HG03039 (cell line): ENCODE results near the gene ARSJ.
A peak's percentile ranks its signal among the peaks of the same experiment; 100 is the strongest.
"Not testable (repeated sequence)": the region's sequence is repeated elsewhere in the genome, so short reads cannot be mapped to it uniquely, and the experiment has no call there.

Source experiments
- ATAC-seq: cut with Tn5 transposase; IDR thresholded peaks from one replicate; pipeline ENCODE4 v1.9.1; 2021; ENCODE audit warnings: mild to moderate bottlenecking, moderate library complexity; ENCODE audit not compliant: unreplicated experiment

The ARSJ gene

GRCh38 chr4:113979148-113979904 is at the start of gene ARSJ:
Gene ARSJ (minus strand): TSS chr4:113979647. CDS start chr4:113978834, 813 bp downstream.
- no peak for ATAC-seq

GRCh38 chr4:114028071-114028470 is 48.6 kb upstream of the ARSJ start:
- no peak for ATAC-seq

- ATAC-seq = no peak
These were observed 48.1 kb upstream of the ARSJ start for GRCh38 chr4:114027596-114027995.

- ATAC-seq = no peak
These were observed 47.0 kb upstream of the ARSJ start for GRCh38 chr4:114026447-114026846.

- peak; percentile 82 for ATAC-seq
These were observed 45.8 kb upstream of the ARSJ start for GRCh38 chr4:114025176-114025777.

- ATAC-seq = no peak
These were observed 42.0 kb upstream of the ARSJ start for GRCh38 chr4:114021451-114021850.

- no peak for ATAC-seq
These were observed 40.5 kb upstream of the ARSJ start for GRCh38 chr4:114019969-114020358.

- ATAC-seq = no peak
These were observed 40.0 kb upstream of the ARSJ start for GRCh38 chr4:114019276-114019968.

- no peak for ATAC-seq
These were observed 37.9 kb upstream of the ARSJ start for GRCh38 chr4:114017120-114017917.

- no peak for ATAC-seq
These were observed 36.0 kb upstream of the ARSJ start for GRCh38 chr4:114015444-114015899.

GRCh38 chr4:114013201-114013600 is 33.8 kb upstream of the ARSJ start:
- ATAC-seq = not testable (repeated sequence)

- ATAC-seq = no peak
These were observed 33.3 kb upstream of the ARSJ start for GRCh38 chr4:114012749-114013148.

- no peak for ATAC-seq
These were observed 26.4 kb upstream of the ARSJ start for GRCh38 chr4:114005569-114006442.

GRCh38 chr4:114004483-114005226 is 25.2 kb upstream of the ARSJ start:
- ATAC-seq = not testable (repeated sequence)

GRCh38 chr4:113998531-113998930 is 19.1 kb upstream of the ARSJ start:
- ATAC-seq = no peak

- ATAC-seq = no peak
These were observed 18.6 kb upstream of the ARSJ start for GRCh38 chr4:113998079-113998478.

GRCh38 chr4:113997206-113997605 is 17.8 kb upstream of the ARSJ start:
- ATAC-seq = no peak

- no peak for ATAC-seq
These were observed 17.2 kb upstream of the ARSJ start for GRCh38 chr4:113996599-113997177.

- ATAC-seq = no peak
These were observed 14.4 kb upstream of the ARSJ start for GRCh38 chr4:113993887-113994286.
